ENCODE results near the gene CXCL9. TPM values are rescaled to one million over a fixed set of nuclear protein-coding genes. Genes with fewer than 3 reads are reported as not detected.
A peak's percentile ranks its signal among the peaks of the same experiment; 100 is the strongest.
"Not testable (repeated sequence)": the region's sequence is repeated elsewhere in the genome, so short reads cannot be mapped to it uniquely, and the experiment has no call there.

The CXCL9 gene
- total and polyA plus RNA-seq, 10 donors, result 3.4 to 25.5 (median 16.3) TPM

DNA sequence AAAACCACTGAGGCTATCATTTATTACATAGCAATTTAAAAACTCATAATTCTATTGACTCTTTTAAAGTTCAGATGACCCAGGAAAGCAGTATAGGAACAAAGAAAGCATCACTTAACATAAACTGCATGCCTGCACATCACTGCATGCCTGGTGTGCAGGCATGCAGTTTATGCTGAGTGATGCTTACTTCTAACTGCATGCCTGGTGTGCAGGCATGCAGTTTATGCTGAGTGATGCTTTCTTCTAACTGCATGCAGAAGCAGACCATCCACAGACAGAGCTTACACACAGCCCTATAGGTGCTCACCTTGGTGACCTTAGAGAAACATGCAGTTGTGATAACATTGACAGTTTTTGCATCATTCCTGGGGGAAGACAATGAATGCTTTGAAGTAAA lies 33.5 kb downstream of the CXCL9 start:
- no peaks in the 10 kb centered on the region for H3K4me1 ChIP-seq
- H3K27me3 ChIP-seq (replicated peaks in 1 of 7), result no peaks in the 10 kb centered on the region
- no peak overlapping the region for H3K4me3 ChIP-seq
- intact Hi-C loops (cut with DNase I; ENCODE audit: low total_unique reads), result no loop called here
- peaks cover 0 to 7% (median 4%) of the 10 kb centered on the region in 8 donors for H3K9me3 ChIP-seq
- peaks cover 12 to 100% (median 94%) of the 10 kb centered on the region in 6 donors for H3K36me3 ChIP-seq
- TF ChIP-seq POLR2A (IDR thresholded peaks at IDR 0.05), result no peak
- TF ChIP-seq, protein P1, sequence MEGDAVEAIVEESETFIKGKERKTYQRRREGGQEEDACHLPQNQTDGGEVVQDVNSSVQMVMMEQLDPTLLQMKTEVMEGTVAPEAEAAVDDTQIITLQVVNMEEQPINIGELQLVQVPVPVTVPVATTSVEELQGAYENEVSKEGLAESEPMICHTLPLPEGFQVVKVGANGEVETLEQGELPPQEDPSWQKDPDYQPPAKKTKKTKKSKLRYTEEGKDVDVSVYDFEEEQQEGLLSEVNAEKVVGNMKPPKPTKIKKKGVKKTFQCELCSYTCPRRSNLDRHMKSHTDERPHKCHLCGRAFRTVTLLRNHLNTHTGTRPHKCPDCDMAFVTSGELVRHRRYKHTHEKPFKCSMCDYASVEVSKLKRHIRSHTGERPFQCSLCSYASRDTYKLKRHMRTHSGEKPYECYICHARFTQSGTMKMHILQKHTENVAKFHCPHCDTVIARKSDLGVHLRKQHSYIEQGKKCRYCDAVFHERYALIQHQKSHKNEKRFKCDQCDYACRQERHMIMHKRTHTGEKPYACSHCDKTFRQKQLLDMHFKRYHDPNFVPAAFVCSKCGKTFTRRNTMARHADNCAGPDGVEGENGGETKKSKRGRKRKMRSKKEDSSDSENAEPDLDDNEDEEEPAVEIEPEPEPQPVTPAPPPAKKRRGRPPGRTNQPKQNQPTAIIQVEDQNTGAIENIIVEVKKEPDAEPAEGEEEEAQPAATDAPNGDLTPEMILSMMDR (IDR thresholded peaks at IDR 0.05 in 8 of 11, conservative IDR thresholded peaks at IDR 0.05 in 3 of 11), result no peak
- TF ChIP-seq POLR2AphosphoS5 (IDR thresholded peaks at IDR 0.05), result no peak
- H3K27ac ChIP-seq, result no peak overlapping the region
- no peak for DNase-seq

DNA sequence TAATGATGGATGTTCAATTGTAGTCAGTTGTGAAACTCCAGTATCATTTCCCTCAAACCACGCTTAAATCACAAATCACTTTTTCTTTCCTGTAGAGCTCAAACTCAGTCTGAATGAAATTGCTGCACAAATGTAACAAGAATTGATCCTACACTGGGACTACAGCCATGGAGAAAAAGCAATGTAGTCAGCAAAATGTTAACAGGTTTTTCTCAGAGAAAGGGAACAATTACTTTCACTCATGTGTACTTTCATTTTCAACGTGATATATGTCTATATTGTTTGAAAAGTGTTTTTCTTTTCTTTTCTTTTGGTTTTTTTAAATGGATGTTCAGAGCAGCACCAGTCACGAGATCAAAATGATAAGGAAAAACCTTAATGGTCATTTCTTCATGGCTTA lies 39.2 kb downstream of the CXCL9 start:
- Histone ChIP-seq H3K36me3 (peaks cover 10 to 100% (median 96%) of the 10 kb centered on the region in 6 donors), H3K4me1 (peaks cover 0 to 3% (median 0%) of the 10 kb centered on the region in 6 donors), H3K9me3 (peaks cover 0 to 12% (median 3%) of the 10 kb centered on the region in 8 donors), H3K27me3 (replicated peaks in 1 of 7) (no peaks in the 10 kb centered on the region), H3K4me3 (no peak overlapping the region), H3K27ac (peak overlapping the region in 3 of 8 donors; percentile 14 to 60 (median 41))
- DNase-seq, result no peak
- WGBS, 5 donors, result 70 to 81% (median 76%) methylated on average over 3 of the region's 3 CpGs
- intact Hi-C loops (cut with DNase I; ENCODE audit: low total_unique reads), result no loop called here
- TF ChIP-seq, protein P1 (IDR thresholded peaks at IDR 0.05 in 8 of 11, conservative IDR thresholded peaks at IDR 0.05 in 3 of 11), result no peak
- TF ChIP-seq POLR2AphosphoS5 (IDR thresholded peaks at IDR 0.05) (no peak), POLR2A (IDR thresholded peaks at IDR 0.05) (no peak)

DNA sequence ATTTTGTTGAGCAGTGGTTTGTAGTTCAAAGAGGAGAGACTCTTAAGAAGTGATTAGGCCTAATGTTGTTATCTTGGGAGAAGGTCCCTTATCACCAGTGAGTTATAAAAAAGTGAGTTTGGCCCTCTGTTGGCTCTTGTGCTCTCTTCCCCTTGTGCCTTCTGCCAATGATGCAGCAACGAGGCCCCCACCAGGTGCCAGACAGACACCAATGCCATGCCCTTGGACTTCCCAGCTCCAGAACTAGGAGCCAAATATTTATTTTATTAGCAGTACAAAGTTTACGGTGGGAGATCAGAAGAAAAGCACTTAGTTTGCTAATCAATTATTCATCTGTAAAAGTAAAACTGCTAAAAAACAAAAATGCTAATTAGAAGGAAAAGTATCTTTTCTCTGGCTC lies 43.8 kb downstream of the CXCL9 start:
- DNase-seq, result no peak
- intact Hi-C loops (cut with DNase I; ENCODE audit: low total_unique reads), result no loop called here
- WGBS, 5 donors, result 39 to 47% (median 43%) methylated on average over 2 of the region's 2 CpGs
- H3K9me3 ChIP-seq, result peaks cover 0 to 12% (median 3%) of the 10 kb centered on the region in 8 donors
- H3K27ac ChIP-seq, result no peak overlapping the region
- peaks cover 5 to 100% (median 85%) of the 10 kb centered on the region in 6 donors for H3K36me3 ChIP-seq
- H3K4me3 ChIP-seq, result no peak overlapping the region
- H3K4me1 ChIP-seq, result peaks cover 0 to 3% (median 0%) of the 10 kb centered on the region in 6 donors
- no peaks in the 10 kb centered on the region for H3K27me3 ChIP-seq (replicated peaks in 1 of 7)
- TF ChIP-seq POLR2A (IDR thresholded peaks at IDR 0.05), result no peak
- no peak for TF ChIP-seq POLR2AphosphoS5 (IDR thresholded peaks at IDR 0.05)
- TF ChIP-seq, protein P1 (IDR thresholded peaks at IDR 0.05 in 8 of 11, conservative IDR thresholded peaks at IDR 0.05 in 3 of 11), result no peak

DNA sequence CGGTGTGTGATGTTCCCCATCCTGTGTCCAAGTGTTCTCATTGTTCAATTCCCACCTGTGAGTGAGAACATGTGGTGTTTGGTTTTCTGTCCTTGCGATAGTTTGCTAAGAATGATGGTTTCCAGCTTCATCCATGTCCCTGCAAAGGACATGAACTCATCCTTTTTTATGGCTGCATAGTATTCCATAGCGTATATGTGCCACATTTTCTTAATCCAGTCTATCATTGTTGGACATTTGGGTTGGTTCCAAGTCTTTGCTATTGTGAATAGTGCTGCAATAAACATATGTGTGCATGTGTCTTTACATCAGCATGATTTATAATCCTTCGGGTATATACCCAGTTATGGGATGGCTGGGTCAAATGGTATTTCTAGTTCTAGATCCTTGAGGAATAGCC lies 45.2 kb downstream of the CXCL9 start:
- H3K4me3 ChIP-seq; H3K27ac ChIP-seq; DNase-seq; H3K27me3 ChIP-seq (replicated peaks in 1 of 7); H3K4me1 ChIP-seq; intact Hi-C loops (cut with DNase I; ENCODE audit: low total_unique reads): not testable (repeated sequence)
- 88 to 99% (median 97%) methylated on average over 3 to 4 of the region's 4 CpGs for WGBS, 5 donors
- H3K9me3 ChIP-seq, result peaks cover 0 to 12% (median 3%) of the 10 kb centered on the region in 8 donors
- H3K36me3 ChIP-seq, result peaks cover 13 to 100% (median 86%) of the 10 kb centered on the region in 6 donors

DNA sequence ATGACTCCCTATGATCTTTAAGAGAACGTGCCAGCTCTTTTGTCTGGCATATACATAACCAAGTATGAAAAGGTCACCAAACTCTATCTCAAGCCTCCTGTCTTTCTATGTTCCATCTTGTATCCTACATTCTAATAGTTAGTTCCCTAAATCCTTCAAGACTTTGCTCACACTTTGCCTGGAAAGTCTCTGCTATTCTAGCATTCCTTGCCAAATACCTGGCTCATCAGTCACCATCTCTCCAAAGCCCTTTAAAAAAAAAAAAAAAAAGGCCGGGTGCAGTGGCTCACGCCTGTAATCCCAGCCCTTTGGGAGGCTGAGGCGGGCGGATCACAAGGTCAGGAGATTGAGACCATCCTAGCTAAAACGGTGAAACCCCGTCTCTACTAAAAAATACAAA lies 48.8 kb downstream of the CXCL9 start:
- H3K36me3 ChIP-seq, result peaks cover 9 to 100% (median 89%) of the 10 kb centered on the region in 6 donors
- DNase-seq; H3K4me1 ChIP-seq; H3K9me3 ChIP-seq; H3K27ac ChIP-seq; H3K27me3 ChIP-seq (replicated peaks in 1 of 7); H3K4me3 ChIP-seq; intact Hi-C loops (cut with DNase I; ENCODE audit: low total_unique reads): not testable (repeated sequence)
- whole genome bisulfite sequencing, 5 donors, result 89 to 99% (median 95%) methylated on average over 5 to 7 of the region's 7 CpGs

DNA sequence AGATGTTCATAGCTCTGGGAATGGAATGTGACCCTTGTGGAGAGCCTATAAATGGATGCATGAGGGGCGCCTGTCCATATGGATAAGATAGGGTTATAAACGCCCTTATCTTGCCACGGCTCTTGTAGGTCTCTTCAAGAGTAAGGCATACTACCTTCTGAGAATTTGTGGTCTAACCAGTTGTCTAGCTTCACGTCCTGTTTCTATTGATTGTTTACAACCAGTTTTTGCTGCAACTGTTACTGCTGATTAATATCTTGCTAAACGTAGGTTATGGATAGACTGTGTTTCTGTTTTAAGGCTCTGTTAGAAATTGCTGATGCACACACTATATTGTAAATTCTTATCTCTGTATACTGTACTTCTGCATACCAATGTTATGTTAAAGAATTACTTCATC lies 52.5 kb downstream of the CXCL9 start:
- H3K27ac ChIP-seq; H3K27me3 ChIP-seq (replicated peaks in 1 of 7); H3K4me1 ChIP-seq; DNase-seq; H3K4me3 ChIP-seq; intact Hi-C loops (cut with DNase I; ENCODE audit: low total_unique reads); H3K9me3 ChIP-seq: not testable (repeated sequence)
- WGBS, 5 donors, result 75 to 89% (median 88%) methylated on average over 5 of the region's 5 CpGs
- peaks cover 8 to 100% (median 94%) of the 10 kb centered on the region in 6 donors for H3K36me3 ChIP-seq
